HepG2 (cell line): ENCODE measurements around the gene TCF23. TPM values are rescaled to one million over a fixed set of nuclear protein-coding genes. Genes with fewer than 3 reads are reported as not detected.

Source experiments
- CAMTA2 ChIP-seq: sonication (generic); formaldehyde crosslinking; IDR thresholded peaks from 2 replicates; pipeline ENCODE4 v1.4.0; 2020; ENCODE audit warnings: mild to moderate bottlenecking, missing genetic modification reagents, borderline replicate concordance
- CCDC6 ChIP-seq: sonication (generic); formaldehyde crosslinking; IDR thresholded peaks from 2 replicates; pipeline ENCODE4 v1.8.1; 2022; ENCODE audit warnings: mild to moderate bottlenecking, missing genetic modification reagents, moderate library complexity
- CHD4 ChIP-seq: fragments of 200-600 bp; sonication (generic); IDR thresholded peaks from 2 replicates; pipeline ENCODE4 v1.7.0; 2017; ENCODE audit warnings: mild to moderate bottlenecking, low read length, borderline replicate concordance
- ELF1 ChIP-seq: sonication (generic); formaldehyde crosslinking; IDR thresholded peaks from 2 replicates; pipeline ENCODE4 v1.4.0; 2020; ENCODE audit warnings: missing genetic modification reagents
- GATAD2A ChIP-seq: IDR thresholded peaks from 2 replicates; pipeline ENCODE4 v1.6.1; 2016
- HDAC1 ChIP-seq: sonication (generic); formaldehyde crosslinking; IDR thresholded peaks from 2 replicates; pipeline ENCODE4 v1.5.1; 2020; ENCODE audit warnings: mild to moderate bottlenecking, missing genetic modification reagents
- HHEX ChIP-seq: IDR thresholded peaks from 2 replicates; pipeline ENCODE4 v1.6.1; 2016; ENCODE audit warnings: control low read depth
- HNRNPUL1 ChIP-seq: fragments of 200-400 bp; formaldehyde crosslinking; IDR thresholded peaks from 2 replicates; pipeline ENCODE4 v1.6.1; 2017; ENCODE audit warnings: low read depth, mild to moderate bottlenecking, low read length, moderate library complexity
- KDM6A ChIP-seq: IDR thresholded peaks from 2 replicates; pipeline ENCODE4 v1.6.1; 2016; ENCODE audit warnings: low read depth
- PHF20 ChIP-seq: sonication (generic); formaldehyde crosslinking; IDR thresholded peaks from 2 replicates; pipeline ENCODE4 v1.5.0; 2020; ENCODE audit warnings: mild to moderate bottlenecking, missing genetic modification reagents
- RELA ChIP-seq: sonication (generic); formaldehyde crosslinking; IDR thresholded peaks from 2 replicates; pipeline ENCODE4 v1.4.0; 2020; ENCODE audit warnings: missing genetic modification reagents
- RXRA ChIP-seq: sonication (generic); formaldehyde crosslinking; IDR thresholded peaks from 2 replicates; pipeline ENCODE4 v1.5.1; 2020; ENCODE audit warnings: missing genetic modification reagents
- TAF15 ChIP-seq: fragments of 200-400 bp; formaldehyde crosslinking; IDR thresholded peaks from one replicate; pipeline ENCODE4 v1.6.1; 2018; ENCODE audit warnings: mild to moderate bottlenecking, low read depth, low read length; ENCODE audit not compliant: poor library complexity, severe bottlenecking
- TRIM24 ChIP-seq: sonication (generic); formaldehyde crosslinking; IDR thresholded peaks from 2 replicates; pipeline ENCODE4 v1.8.0; 2022; ENCODE audit warnings: mild to moderate bottlenecking, missing genetic modification reagents
- ZNF12 ChIP-seq: sonication (generic); formaldehyde crosslinking; IDR thresholded peaks from 2 replicates; pipeline ENCODE4 v1.5.0; 2020; ENCODE audit warnings: missing genetic modification reagents
- ZNF253 ChIP-seq: sonication (generic); formaldehyde crosslinking; IDR thresholded peaks from 2 replicates; pipeline ENCODE4 v1.8.0; 2022; ENCODE audit warnings: mild to moderate bottlenecking, missing genetic modification reagents, borderline replicate concordance
- ZNF367 ChIP-seq: sonication (generic); formaldehyde crosslinking; IDR thresholded peaks from 2 replicates; pipeline ENCODE4 v1.4.0; 2020; ENCODE audit warnings: missing genetic modification reagents, borderline replicate concordance
- ZNF547 ChIP-seq: sonication (generic); formaldehyde crosslinking; IDR thresholded peaks from 2 replicates; pipeline ENCODE4 v1.5.1; 2020; ENCODE audit warnings: mild to moderate bottlenecking, missing genetic modification reagents
- ZNF878 ChIP-seq: sonication (generic); formaldehyde crosslinking; IDR thresholded peaks from 2 replicates; pipeline ENCODE4 v1.8.1; 2023; ENCODE audit warnings: mild to moderate bottlenecking, missing genetic modification reagents, moderate library complexity
- ZSCAN25 ChIP-seq: sonication (generic); formaldehyde crosslinking; IDR thresholded peaks from 2 replicates; pipeline ENCODE4 v1.8.0; 2022; ENCODE audit warnings: mild to moderate bottlenecking, missing genetic modification reagents
- polyA plus RNA-seq, 8 experiments: library from polyadenylated mRNA; depleted of rRNA in 3 of 8; stranded (reverse) in 7 of 8; unstranded in 1 of 8; fragments of >200 nt; fragmentation: Illumina TruSeq in 4 of 8; extraction: Trizol in 4 of 8; gene quantifications; 2 replicates each; pipeline versions ENCODE4 v1.2.1 to v1.2.3, GENCODE V29; 2011 to 2016; ENCODE audit warnings: low read depth in 4 of 8, missing spikeins in 1 of 8, mixed read lengths in 1 of 8; ENCODE audit not compliant: insufficient read depth in 1 of 8
- total RNA-seq, 5 experiments: library from RNA; depleted of rRNA; stranded (reverse); fragments of >200 nt; fragmentation: Illumina TruSeq; extraction: Trizol; gene quantifications; 2 replicates each; pipeline ENCODE4 v1.2.3, GENCODE V29; 2016; ENCODE audit warnings: low read depth in 1 of 5
- TF ChIP-seq, protein P1 (sequence below): sonication (generic); formaldehyde crosslinking; IDR thresholded peaks from 2 replicates; pipeline ENCODE4 v1.4.0; 2020; ENCODE audit warnings: missing genetic modification reagents, borderline replicate concordance
- TF ChIP-seq, protein P2 (sequence below): sonication (generic); formaldehyde crosslinking; IDR thresholded peaks from 2 replicates; pipeline ENCODE4 v1.5.0; 2020; ENCODE audit warnings: mild to moderate bottlenecking, missing genetic modification reagents
- TF ChIP-seq, protein P3 (sequence below): sonication (generic); formaldehyde crosslinking; IDR thresholded peaks from 2 replicates; pipeline ENCODE4 v1.8.0; 2022; ENCODE audit warnings: missing genetic modification reagents, mild to moderate bottlenecking, moderate library complexity, borderline replicate concordance

TCF23 gene
- total and polyA plus RNA-seq, 2 of the 13 experiments (the other 11 are each of a cell fraction or from before 2014, with no cell fraction given), result 0.02 to 1.4 TPM

DNA sequence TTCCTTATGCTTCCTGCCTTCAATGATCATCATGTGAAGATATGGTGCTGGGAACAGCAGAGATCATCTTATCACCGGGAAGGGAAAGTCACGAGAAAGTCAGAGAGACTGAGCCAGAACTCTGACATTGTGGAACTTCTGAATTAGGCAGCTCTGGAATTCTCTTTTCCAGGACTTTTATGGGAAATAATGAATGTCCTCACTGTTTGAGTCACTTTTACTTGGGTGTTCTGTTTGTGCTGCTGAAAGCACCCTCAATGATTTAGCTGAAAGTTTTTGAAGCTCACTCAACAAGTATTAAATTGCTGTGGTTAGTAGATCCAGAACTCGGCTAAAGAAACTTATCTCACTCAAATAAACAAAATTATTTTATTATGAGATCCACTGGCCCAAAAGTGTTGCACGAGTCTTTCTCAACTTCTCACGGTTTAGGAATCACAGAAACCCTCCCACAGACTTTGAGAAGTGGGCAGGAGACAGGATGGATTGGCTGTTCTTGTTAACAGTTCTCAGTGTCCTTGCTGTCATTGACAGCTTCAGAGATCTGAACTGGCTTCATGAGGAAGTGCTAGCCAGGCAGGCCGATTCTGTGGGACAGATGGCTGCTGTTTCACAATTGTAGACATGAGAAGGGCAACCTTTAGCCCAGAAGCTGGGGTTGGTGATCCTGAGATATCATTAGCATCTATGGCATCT is 36.7 kb downstream of the TCF23 start (continued):
- TF ChIP-seq, protein P1, sequence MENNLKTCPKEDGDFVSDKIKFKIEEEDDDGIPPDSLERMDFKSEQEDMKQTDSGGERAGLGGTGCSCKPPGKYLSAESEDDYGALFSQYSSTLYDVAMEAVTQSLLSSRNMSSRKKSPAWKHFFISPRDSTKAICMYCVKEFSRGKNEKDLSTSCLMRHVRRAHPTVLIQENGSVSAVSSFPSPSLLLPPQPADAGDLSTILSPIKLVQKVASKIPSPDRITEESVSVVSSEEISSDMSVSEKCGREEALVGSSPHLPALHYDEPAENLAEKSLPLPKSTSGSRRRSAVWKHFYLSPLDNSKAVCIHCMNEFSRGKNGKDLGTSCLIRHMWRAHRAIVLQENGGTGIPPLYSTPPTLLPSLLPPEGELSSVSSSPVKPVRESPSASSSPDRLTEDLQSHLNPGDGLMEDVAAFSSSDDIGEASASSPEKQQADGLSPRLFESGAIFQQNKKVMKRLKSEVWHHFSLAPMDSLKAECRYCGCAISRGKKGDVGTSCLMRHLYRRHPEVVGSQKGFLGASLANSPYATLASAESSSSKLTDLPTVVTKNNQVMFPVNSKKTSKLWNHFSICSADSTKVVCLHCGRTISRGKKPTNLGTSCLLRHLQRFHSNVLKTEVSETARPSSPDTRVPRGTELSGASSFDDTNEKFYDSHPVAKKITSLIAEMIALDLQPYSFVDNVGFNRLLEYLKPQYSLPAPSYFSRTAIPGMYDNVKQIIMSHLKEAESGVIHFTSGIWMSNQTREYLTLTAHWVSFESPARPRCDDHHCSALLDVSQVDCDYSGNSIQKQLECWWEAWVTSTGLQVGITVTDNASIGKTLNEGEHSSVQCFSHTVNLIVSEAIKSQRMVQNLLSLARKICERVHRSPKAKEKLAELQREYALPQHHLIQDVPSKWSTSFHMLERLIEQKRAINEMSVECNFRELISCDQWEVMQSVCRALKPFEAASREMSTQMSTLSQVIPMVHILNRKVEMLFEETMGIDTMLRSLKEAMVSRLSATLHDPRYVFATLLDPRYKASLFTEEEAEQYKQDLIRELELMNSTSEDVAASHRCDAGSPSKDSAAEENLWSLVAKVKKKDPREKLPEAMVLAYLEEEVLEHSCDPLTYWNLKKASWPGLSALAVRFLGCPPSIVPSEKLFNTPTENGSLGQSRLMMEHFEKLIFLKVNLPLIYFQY, result no peak
- TF ChIP-seq HDAC1 (CRISPR knock-in tag), result no peak; the same call in 1 of the 2 replicates
- TF ChIP-seq PHF20 (CRISPR knock-in tag), result no peak
- no peak for TF ChIP-seq ZSCAN25 (CRISPR knock-in tag)
- TF ChIP-seq RXRA (CRISPR knock-in tag), result peak; percentile 81; the same call in 1 of the 2 replicates
- TF ChIP-seq ZNF367 (CRISPR knock-in tag), result no peak
- no peak for TF ChIP-seq CAMTA2 (CRISPR knock-in tag)
- TF ChIP-seq RELA (CRISPR knock-in tag), result no peak
- peak; percentile 70; the same call in 1 of the 2 replicates for TF ChIP-seq GATAD2A (CRISPR knock-in tag)
- no peak for TF ChIP-seq ZNF547 (CRISPR knock-in tag)
- TF ChIP-seq ZNF878 (CRISPR knock-in tag), result no peak
- TF ChIP-seq ELF1 (CRISPR knock-in tag), result peak; percentile 67
- TF ChIP-seq, protein P2, sequence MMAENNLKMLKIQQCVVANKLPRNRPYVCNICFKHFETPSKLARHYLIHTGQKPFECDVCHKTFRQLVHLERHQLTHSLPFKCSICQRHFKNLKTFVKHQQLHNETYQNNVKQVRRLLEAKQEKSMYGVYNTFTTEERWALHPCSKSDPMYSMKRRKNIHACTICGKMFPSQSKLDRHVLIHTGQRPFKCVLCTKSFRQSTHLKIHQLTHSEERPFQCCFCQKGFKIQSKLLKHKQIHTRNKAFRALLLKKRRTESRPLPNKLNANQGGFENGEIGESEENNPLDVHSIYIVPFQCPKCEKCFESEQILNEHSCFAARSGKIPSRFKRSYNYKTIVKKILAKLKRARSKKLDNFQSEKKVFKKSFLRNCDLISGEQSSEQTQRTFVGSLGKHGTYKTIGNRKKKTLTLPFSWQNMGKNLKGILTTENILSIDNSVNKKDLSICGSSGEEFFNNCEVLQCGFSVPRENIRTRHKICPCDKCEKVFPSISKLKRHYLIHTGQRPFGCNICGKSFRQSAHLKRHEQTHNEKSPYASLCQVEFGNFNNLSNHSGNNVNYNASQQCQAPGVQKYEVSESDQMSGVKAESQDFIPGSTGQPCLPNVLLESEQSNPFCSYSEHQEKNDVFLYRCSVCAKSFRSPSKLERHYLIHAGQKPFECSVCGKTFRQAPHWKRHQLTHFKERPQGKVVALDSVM (CRISPR knock-in tag), result no peak
- no peak for TF ChIP-seq KDM6A (CRISPR knock-in tag)
- no peak for TF ChIP-seq CCDC6
- no peak for TF ChIP-seq TRIM24 (CRISPR knock-in tag)
- TF ChIP-seq, protein P3, sequence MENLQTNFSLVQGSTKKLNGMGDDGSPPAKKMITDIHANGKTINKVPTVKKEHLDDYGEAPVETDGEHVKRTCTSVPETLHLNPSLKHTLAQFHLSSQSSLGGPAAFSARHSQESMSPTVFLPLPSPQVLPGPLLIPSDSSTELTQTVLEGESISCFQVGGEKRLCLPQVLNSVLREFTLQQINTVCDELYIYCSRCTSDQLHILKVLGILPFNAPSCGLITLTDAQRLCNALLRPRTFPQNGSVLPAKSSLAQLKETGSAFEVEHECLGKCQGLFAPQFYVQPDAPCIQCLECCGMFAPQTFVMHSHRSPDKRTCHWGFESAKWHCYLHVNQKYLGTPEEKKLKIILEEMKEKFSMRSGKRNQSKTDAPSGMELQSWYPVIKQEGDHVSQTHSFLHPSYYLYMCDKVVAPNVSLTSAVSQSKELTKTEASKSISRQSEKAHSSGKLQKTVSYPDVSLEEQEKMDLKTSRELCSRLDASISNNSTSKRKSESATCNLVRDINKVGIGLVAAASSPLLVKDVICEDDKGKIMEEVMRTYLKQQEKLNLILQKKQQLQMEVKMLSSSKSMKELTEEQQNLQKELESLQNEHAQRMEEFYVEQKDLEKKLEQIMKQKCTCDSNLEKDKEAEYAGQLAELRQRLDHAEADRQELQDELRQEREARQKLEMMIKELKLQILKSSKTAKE (CRISPR knock-in tag), result no peak
- no peak for TF ChIP-seq TAF15
- TF ChIP-seq ZNF12 (CRISPR knock-in tag), result no peak
- TF ChIP-seq CHD4, result no peak
- no peak for TF ChIP-seq ZNF253 (CRISPR knock-in tag)
- no peak for TF ChIP-seq HHEX (CRISPR knock-in tag)
- no peak for TF ChIP-seq HNRNPUL1
